ENCODE measurements around the gene ERAS.

The ERAS gene

GRCh38 chrX:48784726-48785125, 41.6 kb upstream of the ERAS start:
- TF ChIP-seq CTCF (IDR thresholded peaks at IDR 0.05; ENCODE audit: low read depth, low read length), result no peak
- no peak overlapping the region for H3K4me3 ChIP-seq (ENCODE audit: low read depth, low read length)
- DNase-seq (ENCODE audit: low read depth, low spot score), result no peak
- in situ Hi-C loops (cut with HindIII; ENCODE audit: low sequenced_read_pairs), result no loop called here

GRCh38 chrX:48785186-48785539, 41.1 kb upstream of the ERAS start:
- no peak for DNase-seq (ENCODE audit: low read depth, low spot score)
- TF ChIP-seq CTCF (IDR thresholded peaks at IDR 0.05; ENCODE audit: low read depth, low read length), result no peak
- H3K4me3 ChIP-seq (ENCODE audit: low read depth, low read length), result no peak overlapping the region
- in situ Hi-C loops (cut with HindIII; ENCODE audit: low sequenced_read_pairs), result no loop called here

GRCh38 chrX:48785540-48786214, 40.6 kb upstream of the ERAS start:
- in situ Hi-C loops (cut with HindIII; ENCODE audit: low sequenced_read_pairs), result no loop called here
- H3K4me3 ChIP-seq (ENCODE audit: low read depth, low read length), result no peak overlapping the region
- no peak for TF ChIP-seq CTCF (IDR thresholded peaks at IDR 0.05; ENCODE audit: low read depth, low read length)
- no peak for DNase-seq (ENCODE audit: low read depth, low spot score)

- H3K4me3 ChIP-seq (ENCODE audit: low read depth, low read length), result no peak within 1 kb of the TSS
- in situ Hi-C loops (cut with HindIII; ENCODE audit: low sequenced_read_pairs), result no loop called here
- DNase-seq (ENCODE audit: low read depth, low spot score), result no peak
- TF ChIP-seq CTCF (IDR thresholded peaks at IDR 0.05; ENCODE audit: low read depth, low read length), result no peak
These were observed 39.9 kb upstream of the ERAS start, which contains the start of gene GATA1 for GRCh38 chrX:48786341-48786800. Gene GATA1, plus strand, starts transcription at chrX:48786590. Its CDS starts 4,520 bp downstream, at chrX:48791110.

- in situ Hi-C loops (cut with HindIII; ENCODE audit: low sequenced_read_pairs), result no loop called here
- DNase-seq (ENCODE audit: low read depth, low spot score), result no peak
- no peak for TF ChIP-seq CTCF (IDR thresholded peaks at IDR 0.05; ENCODE audit: low read depth, low read length)
- H3K4me3 ChIP-seq (ENCODE audit: low read depth, low read length), result no peak overlapping the region
These were observed 39.3 kb upstream of the ERAS start for GRCh38 chrX:48786825-48787504.

GRCh38 chrX:48787505-48788443, 38.5 kb upstream of the ERAS start:
- DNase-seq (ENCODE audit: low read depth, low spot score), result no peak
- TF ChIP-seq CTCF (IDR thresholded peaks at IDR 0.05; ENCODE audit: low read depth, low read length), result no peak
- in situ Hi-C loops (cut with HindIII; ENCODE audit: low sequenced_read_pairs), result no loop called here
- no peak overlapping the region for H3K4me3 ChIP-seq (ENCODE audit: low read depth, low read length)

Measured in astrocyte of the spinal cord (primary cell).